HG03457 (cell line): ENCODE data around the gene SPEM1.

ENCODE experiments used
- ATAC-seq: cut with Tn5 transposase; IDR thresholded peaks from one replicate; pipeline ENCODE4 v1.9.1; 2021; ENCODE audit warnings: moderate number of reproducible peaks; ENCODE audit not compliant: unreplicated experiment

The SPEM1 gene

GRCh38 chr17:7439462-7440112 is 19.5 kb downstream of the SPEM1 start, which contains the start of gene FGF11:
FGF11 (plus strand) TSS chr17:7439512; CDS start chr17:7439621, 109 bp downstream.
- no peak for ATAC-seq

DNA sequence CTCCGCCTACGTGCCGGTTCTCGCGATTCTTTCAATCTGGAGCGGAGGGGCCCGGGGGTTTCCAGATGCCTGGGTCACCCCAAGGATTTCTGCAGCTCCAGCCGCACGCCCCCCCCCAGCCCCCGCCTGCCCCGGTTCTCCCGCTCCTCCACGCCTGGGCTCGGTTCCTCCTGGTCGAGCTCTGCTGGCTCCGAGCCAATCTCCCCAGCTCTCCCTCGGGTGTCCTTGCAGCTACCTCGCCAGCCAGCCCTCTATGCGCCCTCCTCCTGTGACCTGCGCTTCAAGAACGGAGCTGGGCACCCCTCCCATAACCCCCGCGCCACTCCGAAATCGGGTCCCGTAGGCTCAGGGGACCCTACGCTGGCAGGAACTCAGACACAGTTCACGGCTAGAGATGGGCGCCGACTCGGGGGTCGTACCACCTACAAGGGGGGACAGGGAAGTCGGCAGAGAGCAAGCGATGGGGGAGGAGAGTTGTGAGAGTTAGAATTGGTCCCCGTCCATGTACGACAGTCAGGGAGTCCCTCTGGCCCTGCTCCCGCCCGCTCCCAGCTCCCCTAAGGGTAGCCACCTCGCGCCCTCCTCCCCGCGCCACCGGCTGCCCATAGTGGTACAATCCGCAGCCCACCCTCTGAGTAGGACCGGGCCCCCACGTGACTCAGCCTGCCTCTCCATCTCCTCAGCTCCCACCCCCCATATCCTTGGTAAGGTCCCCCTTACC is 20.1 kb downstream of the SPEM1 start:
- ATAC-seq: no peak

- ATAC-seq: no peak
Measured at GRCh38 chr17:7440834-7441195, 20.7 kb downstream of the SPEM1 start.

DNA sequence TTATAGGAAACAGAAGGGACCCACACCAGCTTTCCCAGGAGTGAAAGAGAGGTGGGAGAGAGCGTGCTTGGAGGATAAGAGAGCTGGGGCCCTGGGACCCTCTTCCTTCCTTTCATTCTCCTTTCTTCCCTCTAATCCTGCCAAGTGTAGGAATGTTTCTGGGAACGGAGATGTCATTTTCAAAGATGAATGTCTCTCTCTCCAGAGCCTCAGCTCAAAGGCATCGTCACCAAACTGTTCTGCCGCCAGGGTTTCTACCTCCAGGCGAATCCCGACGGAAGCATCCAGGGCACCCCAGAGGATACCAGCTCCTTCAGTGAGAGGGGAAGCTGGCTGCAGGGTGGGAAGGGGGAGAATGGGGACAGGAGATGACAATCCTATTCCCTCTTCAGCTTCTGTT is 21.1 kb downstream of the SPEM1 start:
- no peak for ATAC-seq

GRCh38 chr17:7442142-7442541 is 22.0 kb downstream of the SPEM1 start:
- ATAC-seq: no peak

- no peak for ATAC-seq
Measured at GRCh38 chr17:7443499-7444485, 23.7 kb downstream of the SPEM1 start.

GRCh38 chr17:7444682-7445618 is 24.8 kb downstream of the SPEM1 start, which contains the start of gene CHRNB1:
CHRNB1 (plus strand) TSS chr17:7445061; CDS start chr17:7445128, 67 bp downstream.
- no peak for ATAC-seq

DNA sequence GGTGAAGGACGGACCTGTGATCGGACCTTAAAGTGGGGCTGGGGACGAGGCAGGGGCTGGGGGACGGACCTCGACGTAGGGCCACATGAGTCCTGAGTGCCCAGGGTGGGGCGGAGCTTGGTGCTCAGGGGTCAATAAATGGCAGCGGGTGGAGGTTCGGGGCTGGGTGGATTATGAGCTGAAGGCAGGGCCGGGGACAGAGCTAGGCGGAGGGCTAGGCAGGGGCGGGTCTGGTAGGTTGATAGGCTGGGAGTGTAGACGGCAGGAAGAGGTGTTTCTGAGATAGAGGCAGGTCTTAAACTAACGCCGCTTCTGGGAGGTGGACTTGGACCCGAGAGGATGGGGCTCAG is 25.5 kb downstream of the SPEM1 start:
- no peak for ATAC-seq

- no peak for ATAC-seq
Measured at GRCh38 chr17:7448461-7448860, 28.3 kb downstream of the SPEM1 start.

- ATAC-seq: no peak
Measured at GRCh38 chr17:7459961-7460545, 39.9 kb downstream of the SPEM1 start.

GRCh38 chr17:7460850-7461660 is 40.9 kb downstream of the SPEM1 start:
- no peak for ATAC-seq

- no peak for ATAC-seq
Measured at GRCh38 chr17:7462474-7463371, 42.6 kb downstream of the SPEM1 start.

DNA sequence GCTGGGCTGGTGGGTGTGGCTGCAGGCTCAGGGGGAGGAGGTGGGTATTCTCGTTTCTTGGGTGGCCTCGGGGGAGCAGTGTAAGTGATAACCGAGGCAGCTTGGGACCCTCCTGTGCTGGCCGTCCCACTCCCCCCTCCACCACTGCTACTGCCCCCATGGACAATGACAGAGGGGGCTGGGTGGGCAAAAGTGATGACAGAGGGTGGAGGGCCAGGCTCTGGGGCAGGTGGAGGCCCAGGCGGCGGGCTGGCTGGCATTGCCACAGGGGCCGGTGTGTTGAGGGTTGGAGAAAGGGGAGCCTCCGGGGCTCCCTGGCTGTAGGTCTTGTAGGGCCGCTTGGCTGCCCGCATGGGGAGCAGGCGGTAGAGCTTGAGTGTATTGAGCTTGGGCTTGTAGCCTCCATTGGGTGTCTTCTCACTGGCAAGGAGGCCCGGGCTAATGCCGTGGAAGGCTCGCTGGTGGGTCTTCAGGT is 43.3 kb downstream of the SPEM1 start:
- ATAC-seq: no peak

- ATAC-seq: no peak
Measured at GRCh38 chr17:7464081-7464480, 44.0 kb downstream of the SPEM1 start.

DNA sequence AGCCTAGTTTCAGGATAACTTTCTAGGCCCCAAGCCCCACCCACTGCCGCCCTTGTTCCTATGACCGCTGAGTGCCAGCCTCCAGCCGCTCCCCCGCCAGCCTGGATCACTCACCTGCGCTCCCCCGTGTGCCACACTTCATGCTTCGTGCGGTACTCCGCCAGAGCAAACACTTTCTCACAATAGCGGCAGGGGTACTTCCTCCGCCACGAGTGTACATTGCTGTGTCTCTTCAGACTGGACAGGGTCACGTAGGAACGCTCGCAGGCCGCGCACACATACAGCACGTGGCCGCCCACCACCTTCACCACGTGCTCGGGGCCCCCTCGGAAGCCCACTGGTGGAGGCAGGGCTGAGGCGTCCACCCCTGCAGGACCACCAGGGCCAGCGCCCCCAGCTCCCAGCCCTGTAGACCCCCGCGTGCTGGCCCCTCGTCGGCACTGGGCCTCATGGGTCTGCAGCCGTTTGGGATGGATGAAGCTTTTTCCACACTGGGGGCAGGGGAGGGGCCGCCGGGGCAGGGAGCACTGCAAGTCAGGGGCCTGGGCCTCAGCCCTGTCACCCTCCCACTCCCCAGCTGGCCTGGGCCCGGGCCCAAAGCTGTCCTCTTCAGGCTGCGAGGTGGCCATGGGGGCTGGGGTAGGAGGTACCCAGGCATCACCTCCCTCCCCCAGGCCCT is 45.6 kb downstream of the SPEM1 start:
- no peak for ATAC-seq

DNA sequence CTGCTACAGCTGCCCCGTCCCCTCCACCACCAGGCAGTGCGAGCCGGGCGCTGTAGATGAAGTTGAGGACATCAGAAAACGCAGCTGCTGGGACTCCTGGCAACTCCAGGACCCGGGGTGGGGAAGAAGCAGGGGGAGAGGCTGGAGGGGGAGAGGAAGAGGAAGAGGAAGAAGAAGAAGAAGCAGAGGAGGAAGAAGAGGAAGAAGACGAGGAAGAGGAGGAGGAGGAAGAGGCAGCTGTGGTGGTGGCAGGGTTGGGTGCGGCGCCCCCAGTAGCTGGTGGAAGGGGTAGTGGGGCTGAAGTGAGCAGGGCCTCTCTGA is 46.2 kb downstream of the SPEM1 start:
- ATAC-seq: no peak

- ATAC-seq: no peak
Measured at GRCh38 chr17:7466639-7467341, 46.7 kb downstream of the SPEM1 start.
